ENCODE data around the gene SH3RF3. TPM values are rescaled to one million over a fixed set of nuclear protein-coding genes. Genes with fewer than 3 reads are reported as not detected.

The SH3RF3 gene
- total RNA-seq, 1 donor: 0.54 TPM

GRCh38 chr2:109297566-109298490, 168.8 kb downstream of the SH3RF3 start:
- no peak for DNase-seq (ENCODE audit: low read depth in 2 of 3, low spot score in 2 of 3)

DNA sequence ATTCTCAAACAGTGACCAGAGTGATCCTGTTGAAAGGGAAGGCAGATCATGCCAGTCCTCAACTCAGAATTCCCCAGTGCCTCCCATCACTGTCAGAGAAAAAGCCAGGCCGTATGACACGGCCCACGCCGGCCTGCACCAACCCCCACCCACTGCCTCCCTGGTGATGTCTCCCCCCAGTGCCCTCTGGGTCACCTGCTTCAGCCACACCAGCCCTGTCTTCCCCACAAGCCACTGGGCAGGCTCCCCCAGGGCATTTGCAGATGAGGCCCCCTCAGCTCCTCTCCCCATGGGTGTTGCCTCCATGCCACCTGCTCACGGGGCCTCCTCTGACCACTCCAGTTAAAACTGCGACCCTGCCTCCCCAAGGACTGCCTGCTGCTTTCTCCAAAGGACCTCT, 169.8 kb downstream of the SH3RF3 start:
- DNase-seq (ENCODE audit: low read depth in 2 of 3, low spot score in 2 of 3): no peak

DNA sequence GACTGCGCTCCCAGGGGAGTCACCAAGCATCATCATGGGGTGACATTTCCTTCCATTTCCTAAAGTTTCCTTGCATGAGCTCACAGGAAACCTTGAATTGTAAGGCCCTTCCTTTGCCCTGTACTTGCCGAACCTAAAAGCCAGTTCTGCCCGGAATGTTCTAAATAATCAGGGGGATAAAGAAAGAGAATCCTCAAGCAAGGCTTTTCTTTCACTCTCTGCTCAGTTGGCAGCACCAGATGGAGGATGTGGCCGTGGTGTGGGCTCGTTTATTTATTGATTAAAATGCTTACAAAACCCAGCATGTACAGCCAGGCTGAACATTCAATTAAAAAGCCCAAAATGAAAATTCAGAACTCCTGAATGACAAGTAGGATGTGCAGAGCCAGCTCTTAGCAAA, 170.5 kb downstream of the SH3RF3 start:
- no peak for DNase-seq (ENCODE audit: low read depth in 2 of 3, low spot score in 2 of 3)

GRCh38 chr2:109300582-109300981, 171.6 kb downstream of the SH3RF3 start:
- no peak for DNase-seq (ENCODE audit: low read depth in 2 of 3, low spot score in 2 of 3)

GRCh38 chr2:109301746-109302145, 172.7 kb downstream of the SH3RF3 start:
- no peak for DNase-seq (ENCODE audit: low read depth in 2 of 3, low spot score in 2 of 3)

- no peak for DNase-seq (ENCODE audit: low read depth in 2 of 3, low spot score in 2 of 3)
These were observed 173.3 kb downstream of the SH3RF3 start for GRCh38 chr2:109302319-109302718.

DNA sequence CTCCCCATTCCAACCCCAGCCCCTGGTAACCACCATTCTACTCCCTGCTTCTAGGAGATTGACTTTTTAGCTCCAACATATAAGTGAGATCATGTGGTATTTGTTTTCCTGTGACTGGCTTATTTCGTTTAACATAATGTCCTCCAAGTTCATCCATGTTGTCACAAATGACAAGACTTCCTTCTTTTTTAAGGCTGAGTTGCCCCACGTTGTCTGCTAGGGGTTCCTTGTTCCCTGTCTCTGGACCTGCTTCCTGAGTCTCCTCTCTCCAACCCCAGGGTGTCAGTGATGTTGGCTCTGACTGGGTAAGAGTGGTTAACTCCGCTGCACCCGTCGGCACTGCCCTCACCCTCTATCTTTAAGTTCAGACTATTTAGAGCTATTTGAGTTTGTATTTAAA, 175.2 kb downstream of the SH3RF3 start:
- no peak for DNase-seq (ENCODE audit: low read depth in 2 of 3, low spot score in 2 of 3)

- DNase-seq (ENCODE audit: low read depth in 2 of 3, low spot score in 2 of 3): no peak
These were observed 175.9 kb downstream of the SH3RF3 start for GRCh38 chr2:109304731-109305470.

DNA sequence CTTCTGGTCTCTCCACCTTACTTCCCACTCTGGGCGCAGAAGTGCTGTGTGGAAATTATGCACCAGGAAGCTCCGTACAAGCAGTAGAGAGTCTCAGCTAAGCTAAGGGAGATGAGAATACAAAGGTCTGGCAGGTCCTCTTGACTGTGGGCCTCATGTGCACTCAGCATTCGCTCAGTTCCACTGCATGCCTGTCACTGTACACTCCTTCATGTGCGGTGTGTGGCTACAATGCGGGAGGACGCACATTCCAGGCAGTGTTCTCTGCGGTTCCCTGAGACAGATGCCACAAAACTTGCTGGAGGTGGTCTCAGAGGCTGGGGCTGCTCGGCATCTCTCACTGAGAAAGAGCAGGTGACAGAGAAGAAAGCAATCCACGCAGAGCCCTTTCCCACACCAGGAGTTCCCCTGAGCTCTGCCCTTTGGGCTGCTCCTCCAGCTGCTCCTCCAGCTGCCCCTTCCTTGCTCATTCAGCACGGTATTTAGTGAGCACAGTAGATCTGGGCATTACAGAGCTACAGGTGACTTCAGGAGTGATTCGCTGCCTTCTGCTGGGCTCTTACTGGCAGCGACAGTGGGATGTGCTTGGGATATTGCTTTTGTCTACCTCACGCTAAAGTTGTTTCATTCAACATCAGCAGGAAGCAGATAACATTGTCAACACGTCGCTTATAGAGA, 176.6 kb downstream of the SH3RF3 start:
- DNase-seq (ENCODE audit: low read depth in 2 of 3, low spot score in 2 of 3): no peak

DNA sequence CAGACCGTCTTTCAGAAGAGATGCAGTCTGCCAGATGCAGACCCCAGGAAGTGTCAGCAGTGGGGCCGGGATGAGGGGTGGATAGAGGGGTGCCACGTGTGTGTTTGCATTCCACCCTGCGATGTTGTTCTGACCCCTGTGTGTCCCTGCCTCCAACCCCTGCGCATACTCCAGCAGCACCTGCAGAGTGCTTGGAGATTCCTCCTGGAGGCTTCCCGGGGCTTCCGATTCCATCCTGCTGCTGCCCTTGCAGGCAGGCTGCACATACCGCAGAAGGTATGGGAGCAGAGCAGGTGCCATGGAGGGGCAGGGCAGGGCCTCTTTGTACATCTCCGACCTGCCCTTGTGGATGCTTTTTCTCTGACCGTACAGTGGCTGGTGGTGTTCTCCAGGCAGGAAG, 177.2 kb downstream of the SH3RF3 start:
- DNase-seq (ENCODE audit: low read depth in 2 of 3, low spot score in 2 of 3): no peak

DNA sequence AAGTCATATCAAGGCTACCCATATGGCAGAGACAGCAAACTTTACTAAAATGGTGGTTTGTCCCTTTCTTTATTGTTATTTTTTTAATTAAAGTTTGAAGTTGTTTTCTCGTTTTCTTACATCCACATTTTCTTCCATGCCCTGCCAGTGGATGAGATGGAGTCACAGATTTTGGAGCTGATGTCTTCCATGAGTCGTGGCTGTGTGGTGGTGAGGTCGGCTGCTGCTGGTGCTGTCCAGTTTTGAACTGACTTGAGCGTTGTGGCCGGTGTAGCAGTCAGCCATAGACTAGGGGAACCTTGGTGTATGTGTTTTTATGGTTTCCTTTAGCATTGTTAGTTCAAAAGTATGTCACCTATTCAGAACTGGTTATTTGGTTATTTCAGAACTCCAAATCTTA, 182.8 kb downstream of the SH3RF3 start:
- no peak for DNase-seq (ENCODE audit: low read depth in 2 of 3, low spot score in 2 of 3)

DNA sequence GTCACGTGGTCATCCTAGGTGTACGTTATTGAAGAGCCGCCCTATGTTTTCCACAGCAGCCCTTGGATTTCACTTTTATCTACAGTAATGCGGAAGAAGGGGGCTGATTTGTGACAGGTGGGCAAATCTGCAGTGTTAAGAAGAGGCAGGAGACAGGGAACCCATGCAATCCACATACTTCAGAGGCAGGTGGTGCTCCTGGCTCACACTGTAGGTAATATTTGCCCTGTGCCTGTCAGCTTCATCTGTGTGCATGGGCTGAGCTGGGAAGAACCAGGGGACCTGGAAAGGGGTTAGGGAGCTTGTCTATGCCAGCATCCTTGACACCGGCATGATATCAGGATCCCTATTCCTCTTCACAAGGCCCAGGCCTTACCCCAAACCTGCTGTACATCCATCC, 183.9 kb downstream of the SH3RF3 start:
- no peak for DNase-seq (ENCODE audit: low read depth in 2 of 3, low spot score in 2 of 3)

DNA sequence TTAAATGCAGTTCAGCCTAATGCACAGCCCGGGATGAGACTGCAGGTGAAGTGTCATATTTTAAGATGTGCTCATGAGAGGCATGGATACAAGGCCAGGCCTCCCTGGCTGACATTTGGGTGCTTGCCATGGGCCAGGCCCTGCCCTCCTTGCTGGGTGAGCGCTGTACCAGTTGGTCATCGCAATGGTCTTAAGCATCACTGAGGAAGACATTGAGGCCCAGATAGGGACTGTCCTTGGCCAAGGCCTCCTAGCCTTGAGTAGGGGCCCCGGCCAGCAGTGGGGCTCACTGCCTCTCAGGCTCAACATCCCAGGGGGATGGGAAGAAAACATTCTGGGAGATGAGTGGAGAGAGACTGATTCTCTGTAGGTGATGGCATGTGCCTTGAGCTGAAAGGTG, 184.3 kb downstream of the SH3RF3 start:
- DNase-seq (ENCODE audit: low read depth in 2 of 3, low spot score in 2 of 3): no peak

- no peak for DNase-seq (ENCODE audit: low read depth in 2 of 3, low spot score in 2 of 3)
These were observed 187.1 kb downstream of the SH3RF3 start for GRCh38 chr2:109316091-109316490.

GRCh38 chr2:109317471-109318095, 188.6 kb downstream of the SH3RF3 start:
- no peak for DNase-seq (ENCODE audit: low read depth in 2 of 3, low spot score in 2 of 3)

GRCh38 chr2:109318150-109318948, 189.3 kb downstream of the SH3RF3 start:
- DNase-seq (ENCODE audit: low read depth in 2 of 3, low spot score in 2 of 3): no peak

GRCh38 chr2:109318949-109319342, 189.9 kb downstream of the SH3RF3 start:
- no peak for DNase-seq (ENCODE audit: low read depth in 2 of 3, low spot score in 2 of 3)

DNA sequence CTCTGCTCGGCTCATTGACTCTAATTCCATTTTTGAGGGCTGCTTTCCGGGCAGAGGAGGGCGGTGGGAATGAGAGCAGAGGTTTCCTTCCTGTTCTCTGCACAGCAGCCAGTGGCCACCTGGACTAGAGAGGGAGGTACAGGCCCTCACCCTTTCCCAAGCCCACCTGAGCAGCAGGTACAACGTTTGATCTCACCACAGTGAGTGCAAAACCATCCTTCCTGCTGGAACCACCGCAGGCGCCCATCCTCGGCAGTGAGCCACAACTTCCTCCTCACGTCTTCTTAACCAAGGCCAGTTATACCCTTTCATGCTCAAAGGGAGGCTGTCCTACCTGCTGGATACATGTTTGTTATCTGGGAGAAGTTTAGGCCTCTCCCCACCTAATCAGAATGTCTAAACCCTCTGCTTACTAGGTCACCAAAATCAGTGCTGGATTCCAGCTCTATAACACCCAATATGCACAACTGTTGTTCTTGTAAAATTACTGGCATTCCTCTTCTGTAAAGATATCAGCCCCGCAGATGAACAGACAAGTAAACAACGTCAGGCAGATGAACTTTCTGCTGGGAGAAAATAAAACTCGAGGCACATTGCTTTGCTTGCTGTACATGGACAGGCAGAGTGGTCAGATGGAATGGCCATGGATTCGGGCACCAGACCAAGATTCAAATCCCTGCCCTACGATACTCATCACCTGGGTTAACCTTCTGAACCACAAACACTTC, 191.4 kb downstream of the SH3RF3 start:
- DNase-seq (ENCODE audit: low read depth in 2 of 3, low spot score in 2 of 3): no peak

GRCh38 chr2:109321570-109321969, 192.6 kb downstream of the SH3RF3 start:
- no peak for DNase-seq (ENCODE audit: low read depth in 2 of 3, low spot score in 2 of 3)
